Stimulated activated CD4-positive, alpha-beta T cell treated with anti-CD3 and anti-CD28 coated beads, Interleukin-1b, Interleukin-23, amount 100 ng/mL, for 1 hour (primary cell): ENCODE data around the gene TACC3.
"Not testable (repeated sequence)": the region's sequence is repeated elsewhere in the genome, so short reads cannot be mapped to it uniquely, and the experiment has no call there.

Experiments used
- DNase-seq, 2 donors: peaks; one replicate each; pipeline ENCODE4 v3.0.0-alpha.2; 2020; ENCODE audit warnings: low read depth in 2 of 2

TACC3 gene

GRCh38 chr4:1721003-1721665, at the start of gene TACC3, which contains the start of gene TMEM129:
TACC3 (plus strand) TSS chr4:1721521; CDS start chr4:1723422, 1,901 bp downstream.
TMEM129 (minus strand) TSS chr4:1721323; CDS start chr4:1720837, 486 bp downstream.
- DNase-seq: peak; percentile 81 to 88

DNA sequence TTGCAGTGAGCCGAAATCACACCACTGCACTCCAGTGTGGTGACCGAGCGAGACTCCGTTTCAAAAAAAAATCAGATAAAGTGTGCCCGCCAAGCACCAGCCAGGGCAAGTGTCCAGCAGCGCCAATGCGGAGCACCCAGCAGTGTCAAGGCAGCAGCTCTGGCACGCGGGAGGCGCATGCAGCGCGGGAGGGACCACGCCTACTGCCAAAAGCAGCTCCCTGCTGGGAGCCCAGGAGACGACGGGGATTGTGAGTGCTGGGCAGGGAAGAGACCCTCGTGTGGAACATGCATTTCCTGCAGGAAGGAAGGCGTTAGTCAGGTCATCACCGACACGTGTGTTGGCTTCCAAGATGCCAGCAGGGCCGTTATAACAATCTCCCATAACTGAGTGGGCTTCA, 47.6 kb upstream of the TACC3 start:
- no peak for DNase-seq

DNA sequence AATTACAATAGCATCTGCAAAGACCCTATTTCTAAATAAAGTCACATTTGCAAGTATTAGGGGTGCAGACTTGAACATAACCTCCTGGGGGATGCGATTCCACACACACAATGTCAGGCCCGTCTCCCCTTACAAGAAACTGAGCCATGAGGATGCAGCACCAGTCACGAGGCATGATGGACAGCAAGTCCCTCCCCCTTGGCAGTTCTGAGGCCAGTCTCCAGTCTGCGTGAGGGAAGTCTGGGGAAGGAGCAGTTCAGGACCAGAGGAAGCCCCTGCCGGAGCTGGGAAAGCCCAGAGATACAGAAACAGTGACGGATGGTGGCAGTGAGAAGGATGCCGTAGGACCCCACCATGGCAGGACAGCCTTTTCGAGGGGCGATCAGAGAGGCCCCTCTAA, 46.6 kb upstream of the TACC3 start:
- DNase-seq: no peak

- no peak for DNase-seq
Observed at GRCh38 chr4:1675136-1675801, 46.1 kb upstream of the TACC3 start.

DNA sequence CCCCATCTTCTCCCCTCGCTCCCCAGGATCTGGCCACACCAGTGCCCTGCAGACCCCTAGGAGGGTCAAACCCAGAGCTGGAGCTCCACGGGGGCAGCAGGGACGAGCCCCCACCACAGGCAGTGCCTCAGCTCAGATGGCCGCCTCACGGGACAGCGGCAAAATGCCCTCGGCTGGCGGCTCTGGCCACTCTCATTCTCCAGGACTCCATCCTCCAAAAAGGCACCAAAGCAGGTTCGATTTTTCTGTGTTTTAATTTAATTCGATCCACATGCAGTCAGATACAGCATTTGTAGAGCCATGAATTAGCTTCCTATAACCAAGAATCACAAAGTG, 45.6 kb upstream of the TACC3 start:
- DNase-seq: no peak

DNA sequence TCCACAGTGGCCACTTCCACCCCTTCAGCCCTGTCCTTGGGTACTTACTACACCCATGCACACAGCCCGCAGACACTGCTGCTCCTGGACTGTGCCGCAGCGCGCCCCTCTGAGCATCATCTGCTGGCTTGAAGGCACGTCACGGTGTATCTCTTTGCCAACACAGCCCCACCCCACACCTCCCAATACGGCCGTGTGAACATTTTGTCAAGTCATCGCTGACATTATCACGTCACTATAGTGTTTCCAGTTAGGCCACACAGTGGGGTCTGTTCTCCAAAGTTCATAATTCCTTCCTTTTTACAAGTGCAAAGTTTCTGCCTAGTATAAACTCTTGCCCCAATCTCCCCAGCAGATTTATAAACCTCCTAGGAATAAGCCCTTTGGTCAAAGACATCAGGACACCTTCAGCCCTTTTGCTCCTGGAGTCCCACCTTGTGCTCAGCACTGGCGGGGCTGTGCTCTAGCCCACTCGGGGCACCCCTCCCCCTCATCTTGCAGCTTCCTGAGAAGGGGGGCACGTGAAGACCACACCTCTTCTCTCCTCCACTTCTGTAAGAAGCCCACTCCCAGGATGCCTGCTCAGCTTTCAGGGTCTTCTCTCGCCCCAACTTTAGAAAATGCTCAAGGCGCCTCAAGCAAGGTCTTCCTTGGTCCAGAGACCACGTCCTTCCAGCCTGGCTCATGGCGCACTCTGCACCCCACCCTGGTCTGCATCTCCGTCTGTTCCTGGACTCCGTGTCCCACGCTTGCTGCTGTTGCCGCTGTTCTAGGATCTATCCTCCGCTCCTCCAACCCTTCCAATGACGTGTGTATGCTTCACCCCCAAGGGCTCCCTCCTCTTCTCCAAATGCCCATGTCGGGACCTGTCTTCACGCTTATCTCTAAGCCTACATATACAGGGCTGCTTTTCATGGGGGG, 44.5 kb upstream of the TACC3 start:
- no peak for DNase-seq

- no peak for DNase-seq
Observed at GRCh38 chr4:1678244-1678643, 43.1 kb upstream of the TACC3 start.

GRCh38 chr4:1682860-1683259, 38.5 kb upstream of the TACC3 start:
- no peak for DNase-seq

GRCh38 chr4:1683261-1683735, 38.0 kb upstream of the TACC3 start:
- no peak for DNase-seq

- DNase-seq: peak; percentile 6 to 86
Observed at GRCh38 chr4:1683736-1684505, 37.4 kb upstream of the TACC3 start, which contains the start of gene FAM53A. FAM53A (minus strand) TSS chr4:1684313; CDS start chr4:1668741, 15,572 bp downstream.

DNA sequence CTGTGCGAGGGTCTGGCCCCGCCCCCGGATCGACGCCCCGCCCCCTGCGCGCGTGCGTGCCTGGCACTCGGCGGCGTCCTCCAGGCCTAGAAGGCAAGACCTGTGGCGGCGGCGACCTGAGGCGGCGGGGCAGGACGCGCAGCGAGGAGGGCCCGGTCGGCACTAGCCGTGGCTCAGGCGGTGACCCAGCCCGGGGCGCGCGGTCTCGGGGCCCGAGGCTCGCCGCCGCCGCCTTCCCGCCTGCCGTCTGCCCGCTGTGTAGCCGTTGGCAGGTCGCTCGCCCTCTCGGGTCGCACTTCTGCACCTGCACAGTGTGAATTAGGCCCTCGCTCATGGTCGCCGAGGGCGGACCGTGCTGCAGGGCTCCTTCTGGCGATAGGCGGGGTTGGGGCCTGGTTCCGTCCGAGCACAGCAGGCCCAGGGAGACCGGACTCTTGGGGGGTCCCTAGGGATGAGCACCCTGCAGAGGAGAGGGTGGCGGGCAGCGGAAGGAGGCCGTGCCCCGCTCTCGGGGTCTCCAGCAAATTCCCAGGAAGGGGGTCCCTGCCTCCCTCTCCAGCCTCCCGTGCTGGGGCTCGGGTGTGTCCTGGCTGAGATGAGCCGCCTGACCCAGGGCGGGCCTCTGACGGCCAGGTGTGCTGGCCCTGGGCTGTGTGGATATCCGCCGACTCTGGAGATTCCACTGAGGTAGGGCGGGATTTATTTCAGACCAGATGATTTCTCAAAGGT, 36.7 kb upstream of the TACC3 start:
- peak in 1 of 2 donors; percentile 97 for DNase-seq

GRCh38 chr4:1685235-1686150, 35.8 kb upstream of the TACC3 start:
- DNase-seq: no peak

- no peak for DNase-seq
Observed at GRCh38 chr4:1686440-1687036, 34.8 kb upstream of the TACC3 start.

GRCh38 chr4:1690698-1691097, 30.6 kb upstream of the TACC3 start:
- no peak for DNase-seq

- DNase-seq: no peak
Observed at GRCh38 chr4:1691737-1692373, 29.5 kb upstream of the TACC3 start.

DNA sequence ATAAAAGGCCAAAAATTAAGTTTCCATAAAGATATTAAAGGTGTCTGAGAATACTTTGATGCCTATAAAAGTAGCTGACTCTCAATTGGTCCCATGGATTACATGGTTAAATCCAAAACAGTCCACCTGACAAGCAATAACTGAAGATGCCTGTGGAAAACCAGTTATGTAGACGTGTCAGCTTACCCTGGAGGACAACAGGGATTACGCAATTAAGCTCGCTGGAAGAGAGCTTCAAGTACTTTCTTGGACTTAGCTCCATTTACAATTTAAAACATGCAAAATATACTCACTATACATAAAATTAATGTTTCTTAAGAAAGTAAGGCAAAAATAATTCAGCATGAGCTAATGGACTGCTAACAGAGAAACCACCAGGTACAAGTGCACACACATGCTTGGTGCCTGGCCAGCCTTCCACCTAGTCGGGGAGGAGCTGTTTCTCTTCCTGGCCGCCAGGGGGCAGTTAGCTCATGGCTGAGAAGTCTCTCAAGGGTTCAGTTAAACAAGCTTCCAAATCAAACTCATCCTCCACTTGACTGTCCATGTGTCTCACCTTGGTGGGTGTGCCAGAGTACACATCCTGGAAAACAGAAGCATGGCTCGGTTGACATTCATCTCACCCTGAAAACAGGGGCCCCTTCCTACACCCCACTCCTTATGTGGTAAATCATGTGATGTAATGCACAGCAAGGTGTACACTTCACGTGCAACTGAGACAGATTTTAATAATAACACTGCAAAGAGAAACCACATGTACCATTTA, 28.0 kb upstream of the TACC3 start:
- DNase-seq: peak; percentile 50 to 57

DNA sequence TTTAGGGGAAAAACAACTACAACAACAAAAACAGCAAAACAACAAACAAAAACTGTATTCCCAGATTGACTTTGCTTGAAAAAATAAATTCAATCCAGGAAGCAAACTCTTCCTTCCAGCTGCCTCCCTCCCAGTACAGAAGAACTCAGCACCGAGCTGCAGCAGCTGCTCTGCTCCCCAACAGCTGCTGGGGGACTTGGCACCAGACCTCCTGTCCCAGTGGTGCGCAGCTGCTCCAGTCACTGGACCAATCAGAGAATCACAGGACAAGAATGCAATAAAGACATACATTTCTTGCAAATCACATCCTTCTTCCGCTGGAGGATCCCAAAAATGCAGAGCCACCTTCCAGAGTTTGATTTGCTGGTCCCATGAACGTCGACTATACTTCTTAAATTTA, 25.4 kb upstream of the TACC3 start:
- DNase-seq: no peak

DNA sequence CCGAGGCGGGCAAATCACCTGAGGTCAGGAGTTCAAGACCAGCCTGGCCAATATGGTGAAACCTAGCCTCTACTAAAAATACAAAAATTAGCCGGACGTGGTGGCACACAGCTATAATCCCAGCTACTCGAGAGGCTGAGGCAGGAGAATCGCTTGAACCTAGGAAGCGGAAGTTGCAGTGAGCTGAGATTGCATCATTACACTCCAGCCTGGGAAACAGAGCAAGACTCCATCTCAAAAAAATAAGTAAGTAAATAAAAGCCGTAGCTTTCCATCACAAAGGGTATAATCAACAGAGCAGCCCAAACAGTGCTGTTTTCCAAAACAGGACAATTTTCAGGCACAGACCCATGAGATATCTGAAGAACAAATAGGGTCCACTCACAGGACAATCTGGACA, 19.6 kb upstream of the TACC3 start:
- not testable (repeated sequence) for DNase-seq
